DLD1 (cell line): Measurements from ENCODE around the gene ZNF296.

Source experiments
- in situ Hi-C: cut with HindIII; loops from 2 replicates; pipeline ENCODE4 v1.10.0; 2017; ENCODE audit warnings: low sequenced_read_pairs

Gene ZNF296

DNA sequence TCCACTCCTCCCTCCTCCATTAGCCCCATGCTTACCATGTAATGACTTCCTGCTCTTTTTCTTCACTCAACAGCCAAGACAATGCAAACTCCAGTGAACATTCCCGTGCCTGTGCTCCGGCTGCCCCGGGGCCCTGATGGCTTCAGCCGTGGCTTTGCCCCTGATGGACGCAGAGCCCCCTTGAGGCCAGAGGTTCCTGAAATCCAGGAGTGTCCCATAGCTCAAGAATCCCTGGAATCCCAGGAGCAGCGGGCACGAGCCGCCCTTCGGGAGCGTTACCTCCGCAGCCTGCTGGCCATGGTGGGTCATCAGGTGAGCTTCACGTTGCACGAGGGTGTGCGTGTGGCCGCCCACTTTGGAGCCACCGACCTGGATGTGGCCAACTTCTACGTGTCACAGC is 13.8 kb upstream of the ZNF296 start:
- in situ Hi-C loops = no loop called here

- in situ Hi-C loops = no loop called here
Measured at GRCh38 chr19:45087531-45087930, 11.3 kb upstream of the ZNF296 start.

DNA sequence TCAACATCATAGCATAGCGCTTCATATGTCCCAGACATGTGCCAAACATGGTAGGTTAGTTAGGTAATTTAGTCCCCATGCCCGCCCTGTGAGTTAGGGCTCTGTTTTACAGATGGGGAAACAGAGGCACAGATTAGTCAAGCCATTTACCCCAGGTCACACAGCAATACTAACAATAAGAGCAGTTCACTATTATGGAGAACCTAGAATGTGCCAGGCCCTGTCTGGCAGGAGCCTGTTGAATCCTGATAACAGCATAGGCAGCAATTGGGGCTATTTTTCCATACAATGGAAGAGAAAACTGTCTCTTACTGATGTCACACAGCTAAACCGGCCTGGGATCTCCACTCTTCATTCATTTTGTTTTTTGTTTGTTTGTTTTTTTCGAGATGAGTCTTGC is 10.2 kb upstream of the ZNF296 start:
- in situ Hi-C loops = no loop called here

DNA sequence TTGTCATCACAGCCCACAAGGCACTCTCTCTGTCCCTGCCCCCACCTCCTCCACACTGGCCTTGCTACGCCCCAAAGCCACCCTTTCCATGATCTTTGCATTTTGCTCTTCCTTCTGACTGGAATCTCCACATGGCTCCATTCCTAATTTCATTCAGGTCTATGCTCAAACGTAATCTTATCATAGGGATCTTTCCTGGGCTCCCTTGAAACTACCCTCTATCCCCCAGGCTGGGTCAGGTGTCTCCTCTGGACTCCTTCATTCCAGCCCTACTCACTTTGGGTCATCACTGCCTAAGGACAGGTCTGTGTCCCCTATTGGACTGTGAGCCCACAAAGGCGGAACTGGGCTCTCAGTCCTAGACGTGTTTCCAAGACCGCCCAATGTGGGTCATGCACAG is 5.9 kb upstream of the ZNF296 start:
- in situ Hi-C loops = no loop called here

DNA sequence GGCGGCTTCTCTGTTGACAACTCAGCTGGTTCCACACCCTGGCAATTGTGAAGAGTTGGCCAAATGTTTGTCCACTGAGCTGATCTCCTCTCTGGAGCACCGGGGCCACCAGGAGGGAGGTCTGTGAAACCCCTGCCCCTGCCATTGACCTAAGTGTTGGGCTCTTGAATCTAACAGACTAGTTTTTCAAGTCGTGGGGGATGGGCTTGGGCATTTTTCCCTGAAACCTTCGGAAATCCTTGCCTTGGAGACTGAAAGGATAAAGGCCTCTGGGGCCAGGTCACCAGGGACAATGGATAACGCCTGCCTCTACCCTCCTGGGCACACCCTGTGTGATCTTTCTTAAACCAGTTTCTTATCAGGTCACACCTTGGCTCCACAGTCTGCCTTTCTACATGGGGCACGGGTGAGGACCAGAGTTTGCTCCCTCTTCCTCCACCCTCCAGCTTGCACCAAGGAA is 3.7 kb upstream of the ZNF296 start:
- in situ Hi-C loops = no loop called here

DNA sequence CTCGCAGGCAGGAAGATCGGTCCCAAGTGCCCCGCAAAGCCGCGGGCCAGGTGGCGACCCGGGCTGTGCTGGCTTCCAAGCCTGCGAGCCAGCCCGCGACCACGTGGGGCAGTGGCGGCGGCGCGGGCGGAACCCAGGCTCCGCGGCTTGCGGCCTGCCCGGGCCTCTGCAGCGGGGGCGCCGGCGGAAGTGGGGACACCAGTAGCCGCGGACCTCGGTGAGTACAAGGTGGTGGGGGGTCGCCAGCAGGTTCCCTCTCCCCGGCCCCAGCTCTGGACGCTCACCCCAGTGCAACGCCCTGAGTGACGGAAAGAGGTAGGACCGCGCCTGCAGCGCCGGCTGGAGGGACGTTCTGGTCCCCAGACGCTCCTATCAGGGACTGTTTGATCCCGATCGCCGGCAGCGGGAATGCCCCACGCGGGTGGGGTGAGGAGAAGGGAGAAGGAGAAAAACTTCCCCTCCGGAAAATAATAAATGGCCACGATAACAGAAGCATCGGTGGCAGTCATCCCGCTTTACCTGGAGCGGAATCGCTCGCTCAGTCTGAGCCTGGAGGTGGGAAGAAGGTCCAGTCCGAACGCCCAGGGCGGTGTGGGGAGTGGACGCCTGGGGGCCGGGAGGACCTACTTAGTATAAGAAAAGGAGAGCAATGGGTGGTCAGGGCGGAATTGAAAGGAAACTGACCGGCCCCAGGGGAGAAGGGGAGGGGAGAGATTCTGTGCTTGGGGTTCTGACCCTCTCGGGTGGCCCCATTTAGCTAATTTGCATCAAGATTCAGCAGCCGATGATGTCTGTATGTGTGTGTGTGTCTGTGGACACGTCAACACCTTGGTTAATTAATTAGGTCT is 3.0 kb upstream of the ZNF296 start, which contains the start of gene GEMIN7:
Gene GEMIN7 (plus strand): TSS at position 198 of the 848 bp plus-strand sequence. CDS start 10,855 bp downstream, outside the sequence.
- in situ Hi-C loops = no loop called here

DNA sequence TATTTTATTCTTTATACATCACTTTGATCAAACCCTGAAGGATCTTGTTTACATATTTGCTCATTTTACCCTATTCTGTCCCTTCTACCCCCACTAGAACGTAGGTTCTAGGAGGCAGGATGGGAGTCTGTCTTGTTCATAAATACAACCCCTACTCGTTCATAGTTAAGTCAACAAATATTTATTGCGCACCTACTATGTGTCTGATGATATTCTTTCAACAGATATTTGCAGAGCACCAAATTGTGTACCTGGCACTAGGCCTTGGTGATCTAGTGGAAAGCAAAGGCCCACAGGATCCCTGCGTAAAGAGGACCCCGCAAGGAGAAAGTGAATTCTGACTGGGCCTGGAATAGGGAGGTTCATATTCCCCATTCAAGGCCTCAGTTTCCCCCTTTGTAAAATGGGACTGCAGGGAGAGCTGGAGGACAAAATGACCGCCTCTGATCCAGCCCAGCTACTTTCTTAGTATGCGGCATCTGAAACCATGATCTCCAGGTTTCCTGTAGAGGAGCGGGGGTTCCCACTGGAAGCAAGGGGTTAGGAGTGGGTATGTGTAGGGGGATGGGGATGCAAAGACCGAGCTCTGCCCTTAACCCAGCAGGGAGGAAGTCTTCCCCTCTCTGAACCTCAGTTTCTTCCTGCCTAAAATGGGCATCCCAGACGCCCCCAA is 2.2 kb upstream of the ZNF296 start:
- in situ Hi-C loops = no loop called here

DNA sequence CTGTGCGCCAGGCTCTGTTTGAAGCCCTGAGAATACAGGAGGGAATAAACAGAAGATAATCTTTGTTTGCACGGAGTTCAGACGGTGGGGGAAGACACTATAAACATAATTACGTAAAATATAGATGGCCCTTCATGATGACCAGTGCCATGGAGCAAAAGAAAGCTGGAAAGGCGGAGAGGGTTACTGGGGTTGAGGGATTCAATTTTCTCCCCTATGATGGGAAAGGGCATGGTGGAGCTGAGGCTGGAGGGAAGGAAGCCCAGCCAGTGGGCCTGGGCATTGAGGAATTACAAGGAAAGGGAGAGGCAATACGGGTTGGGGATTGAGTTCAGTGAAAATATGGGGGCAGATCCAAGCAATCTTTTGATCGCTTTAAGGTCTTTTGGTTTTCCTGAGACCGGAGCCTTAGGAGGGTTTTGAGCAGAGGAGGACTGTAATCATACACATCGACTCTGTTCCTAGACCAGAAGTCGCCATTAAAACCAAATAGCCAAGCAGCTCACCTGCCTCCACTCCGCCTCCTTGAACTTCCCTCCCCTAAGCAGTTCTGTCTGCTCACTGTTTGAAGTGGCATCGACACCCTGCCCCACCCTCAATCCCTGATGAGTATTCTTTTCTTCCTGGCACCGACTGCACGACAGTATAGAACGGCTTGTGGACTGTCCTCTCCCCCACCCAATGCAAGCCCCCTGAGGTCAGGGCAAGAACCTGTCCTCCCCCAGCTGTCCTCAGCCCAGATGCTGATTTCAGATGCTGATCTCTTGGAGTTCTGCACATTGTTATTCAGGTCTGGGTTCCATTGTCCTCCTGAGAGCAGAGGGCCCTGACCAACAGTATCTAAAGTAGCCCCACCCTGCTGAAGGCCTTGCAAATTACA is 813 bp upstream of the ZNF296 start:
- in situ Hi-C loops = no loop called here

- in situ Hi-C loops = no loop called here
Measured at GRCh38 chr19:45075301-45076028, 813 bp downstream of the ZNF296 start.

GRCh38 chr19:45074744-45075300 is 1.5 kb downstream of the ZNF296 start:
- in situ Hi-C loops = no loop called here

DNA sequence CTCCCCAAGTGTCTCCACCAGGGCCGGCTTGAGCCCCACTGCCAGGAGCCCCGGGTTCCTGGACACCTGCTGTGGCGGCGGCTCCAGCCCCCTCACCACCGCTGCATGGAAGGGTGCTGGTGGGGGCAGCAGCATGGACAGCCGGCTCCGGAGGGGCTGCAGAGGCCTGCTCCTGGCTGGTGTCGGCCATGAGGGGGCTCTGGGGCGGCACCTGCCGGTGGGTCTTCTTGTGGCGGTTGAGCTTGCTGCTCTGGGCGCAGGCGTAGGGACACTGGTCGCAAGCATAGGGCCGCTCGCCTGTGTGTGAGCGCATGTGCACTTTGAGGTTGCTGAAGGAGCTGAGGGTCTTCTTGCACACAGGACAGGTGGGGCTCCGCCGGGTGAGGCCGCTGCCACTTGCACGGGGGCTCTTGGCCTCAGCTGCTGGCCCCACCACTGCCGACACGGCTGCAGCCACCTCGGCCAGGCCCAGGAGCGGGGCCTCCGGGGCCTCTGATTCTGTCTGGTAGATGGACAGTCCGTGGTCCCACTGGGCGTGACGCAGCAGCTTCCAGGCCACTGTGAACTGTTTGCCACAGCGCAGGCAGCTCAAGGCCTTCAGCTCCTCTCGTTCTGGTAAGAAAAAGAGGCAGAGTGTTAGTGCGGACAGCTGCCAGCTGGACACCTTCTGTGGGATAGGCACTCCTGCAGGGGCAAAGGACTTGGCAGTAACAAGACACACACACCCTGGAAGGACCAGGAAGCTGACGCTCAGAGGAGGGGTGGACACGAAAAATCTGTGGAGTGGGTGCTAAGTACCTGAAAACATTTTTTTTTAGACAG is 4.1 kb downstream of the ZNF296 start:
- in situ Hi-C loops = no loop called here

- in situ Hi-C loops = no loop called here
Measured at GRCh38 chr19:45071545-45071938, 4.7 kb downstream of the ZNF296 start.

DNA sequence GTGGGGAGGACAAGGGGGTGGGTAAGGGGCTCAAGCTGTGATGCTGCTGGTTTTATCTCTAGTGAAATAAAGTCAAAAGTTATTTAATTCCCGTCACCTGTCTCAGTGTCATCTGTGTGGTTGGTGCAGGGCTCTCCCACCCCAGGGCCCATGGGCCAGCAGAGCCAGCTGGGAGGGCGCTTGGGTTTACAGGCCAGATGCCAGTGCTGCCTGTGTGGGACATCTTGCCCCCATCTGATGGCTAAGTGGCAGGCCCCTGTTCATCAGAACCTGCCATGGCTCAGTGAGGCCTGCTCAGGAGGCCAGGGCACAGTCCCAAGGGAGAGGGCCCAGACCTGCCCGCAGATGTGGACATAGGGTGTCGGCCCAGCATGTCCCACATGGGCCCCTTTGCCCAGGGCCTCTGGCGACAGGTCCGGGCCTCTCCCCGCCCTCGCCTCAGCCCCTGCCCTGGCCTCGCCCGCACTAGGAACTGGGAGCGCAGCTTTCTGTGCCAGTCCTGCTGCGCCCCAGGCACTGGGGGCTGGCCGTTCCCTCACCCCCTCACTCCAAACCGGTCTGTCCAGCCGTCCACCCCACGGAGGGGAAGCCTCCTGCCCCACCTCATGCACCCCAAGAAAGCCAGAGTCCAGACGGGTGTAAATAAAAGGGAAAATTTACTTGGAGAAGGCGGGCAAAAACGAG is 5.3 kb downstream of the ZNF296 start:
- in situ Hi-C loops = no loop called here

DNA sequence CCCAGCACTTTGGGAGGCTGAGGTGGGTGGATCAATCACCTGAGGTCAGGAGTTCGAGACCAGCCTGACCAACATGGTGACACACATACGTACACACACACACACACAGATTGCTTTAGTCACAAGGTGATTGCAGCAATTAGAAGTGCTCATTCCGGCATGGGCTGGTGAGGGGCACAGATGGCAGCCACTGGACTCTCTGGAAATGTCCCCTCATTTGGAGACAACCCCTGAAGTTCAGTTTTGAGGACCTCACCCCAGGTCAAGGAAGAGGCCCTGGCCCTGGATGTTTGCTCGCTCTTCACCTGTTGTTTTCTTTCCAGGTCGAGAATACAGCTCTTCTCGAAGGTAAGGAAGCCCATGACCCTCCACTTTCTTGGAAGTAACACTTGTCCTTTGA is 6.1 kb downstream of the ZNF296 start:
- in situ Hi-C loops = no loop called here

DNA sequence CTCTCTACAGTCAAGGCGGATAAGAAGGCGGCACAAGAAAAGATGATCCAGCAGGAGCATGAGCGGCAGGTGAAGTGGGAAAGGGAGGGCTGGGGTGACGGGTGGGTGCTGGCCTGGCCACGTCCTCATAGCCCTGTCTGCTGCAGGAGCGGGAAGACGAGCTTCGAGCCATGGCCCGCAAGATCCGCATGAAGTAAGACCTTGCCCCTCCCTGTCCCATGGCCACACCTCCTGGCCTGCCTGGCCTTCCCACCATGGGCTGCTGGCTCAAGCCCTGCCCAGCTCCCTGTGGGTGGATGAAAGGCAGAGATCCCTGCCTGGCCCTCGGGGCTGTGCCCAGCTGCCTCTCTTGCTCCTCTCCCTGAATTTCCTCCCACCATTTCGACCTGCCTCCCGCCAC is 7.2 kb downstream of the ZNF296 start:
- in situ Hi-C loops = no loop called here

- in situ Hi-C loops = no loop called here
Measured at GRCh38 chr19:45068041-45068440, 8.2 kb downstream of the ZNF296 start.

DNA sequence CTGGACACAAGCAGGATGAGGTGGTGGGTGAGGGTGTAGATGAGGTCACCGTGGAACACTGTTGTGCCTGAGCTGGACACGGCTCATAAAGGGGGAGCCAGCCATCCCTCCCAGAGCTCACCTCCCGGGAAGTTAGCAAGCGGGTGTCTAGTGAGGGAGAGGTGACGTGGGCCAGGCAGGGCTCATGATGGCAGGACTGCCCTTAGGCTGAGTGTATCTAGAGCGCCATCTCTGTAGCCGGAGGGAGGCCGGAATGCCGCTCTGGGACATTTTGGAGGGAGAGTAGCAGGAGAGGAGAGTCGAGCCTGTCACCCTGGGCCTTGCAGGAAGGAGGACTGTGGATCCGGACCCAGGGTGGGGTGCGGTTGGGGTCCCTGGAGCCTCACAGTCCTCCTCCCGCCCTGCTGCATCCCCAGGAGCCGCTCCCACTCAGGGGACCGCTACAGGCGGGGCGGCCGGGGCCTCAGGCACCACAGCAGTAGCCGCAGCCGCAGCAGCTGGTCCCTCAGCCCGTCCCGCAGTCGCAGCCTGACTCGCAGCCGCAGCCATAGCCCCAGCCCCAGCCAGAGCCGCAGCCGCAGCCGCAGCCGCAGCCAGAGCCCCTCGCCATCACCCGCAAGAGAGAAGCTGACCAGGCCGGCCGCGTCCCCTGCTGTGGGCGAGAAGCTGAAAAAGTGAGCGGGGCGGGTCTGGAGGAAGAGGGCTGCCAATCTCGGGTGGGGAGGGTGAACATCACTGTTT is 9.2 kb downstream of the ZNF296 start:
- in situ Hi-C loops = no loop called here
